Fibroblast of skin of back (primary cell): ENCODE data around the gene TREML2. TPM values are rescaled to one million over a fixed set of nuclear protein-coding genes. Genes with fewer than 3 reads are reported as not detected.
"Not testable (repeated sequence)": the region's sequence is repeated elsewhere in the genome, so short reads cannot be mapped to it uniquely, and the experiment has no call there.

Experiments
- DNase-seq: peaks from one replicate; pipeline ENCODE4 v3.0.0-alpha.2; 2013
- polyA plus RNA-seq, 2 experiments: library from polyadenylated mRNA; unstranded; fragments of 120-200 nt; gene quantifications; one replicate each; pipeline ENCODE4 v1.2.1, GENCODE V29; 2013; ENCODE audit not compliant: insufficient read length in 2 of 2

TREML2 gene, protein sequence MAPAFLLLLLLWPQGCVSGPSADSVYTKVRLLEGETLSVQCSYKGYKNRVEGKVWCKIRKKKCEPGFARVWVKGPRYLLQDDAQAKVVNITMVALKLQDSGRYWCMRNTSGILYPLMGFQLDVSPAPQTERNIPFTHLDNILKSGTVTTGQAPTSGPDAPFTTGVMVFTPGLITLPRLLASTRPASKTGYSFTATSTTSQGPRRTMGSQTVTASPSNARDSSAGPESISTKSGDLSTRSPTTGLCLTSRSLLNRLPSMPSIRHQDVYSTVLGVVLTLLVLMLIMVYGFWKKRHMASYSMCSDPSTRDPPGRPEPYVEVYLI
- not detected for polyA plus RNA-seq (2013, experiment 1 of 2; ENCODE audit: insufficient read length)
- not detected for polyA plus RNA-seq (2013, experiment 2 of 2; ENCODE audit: insufficient read length)

DNA sequence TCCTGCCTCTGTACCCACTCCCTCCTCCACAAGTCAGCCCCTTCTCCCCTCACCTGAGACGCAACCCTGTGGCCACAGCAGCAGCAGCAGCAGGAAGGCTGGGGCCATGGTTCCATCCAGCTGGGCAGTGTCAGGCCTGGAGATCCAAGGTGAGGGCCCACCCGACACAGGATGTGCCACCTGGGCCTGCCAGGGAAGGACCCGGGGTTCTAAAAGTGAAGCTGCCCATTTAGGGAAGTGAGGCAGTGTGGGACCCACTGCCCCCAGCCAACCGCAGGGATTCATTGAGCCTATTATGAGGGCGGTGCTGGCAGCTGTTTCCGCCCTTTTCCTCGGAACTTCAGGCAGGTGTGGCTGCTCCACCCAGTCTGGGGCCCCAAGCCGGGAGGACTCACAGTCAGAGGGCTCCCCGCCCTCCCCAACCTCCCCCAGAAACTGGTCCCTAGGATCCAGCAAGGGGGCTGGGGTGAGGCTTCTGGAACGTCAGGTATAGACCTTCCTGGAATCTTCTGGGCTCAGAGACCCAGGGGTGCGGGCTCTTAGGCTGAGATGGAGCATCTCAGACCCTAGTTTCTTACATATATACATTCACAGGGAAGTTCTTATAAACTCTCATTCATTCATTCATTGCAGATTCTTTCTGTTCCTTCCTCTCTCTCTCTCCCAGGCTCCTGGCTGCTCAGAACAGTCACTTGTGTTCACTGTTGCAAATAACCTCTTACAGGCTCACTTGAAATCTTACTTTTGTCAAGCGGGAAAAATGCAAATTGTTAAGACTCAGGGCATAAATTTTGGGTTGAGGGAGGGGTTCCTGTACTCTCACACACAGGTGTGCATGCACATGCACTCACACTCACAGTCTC, at the start of gene TREML2:
TSS of gene TREML2 (minus strand) at position 249 of the 863 bp plus-strand sequence. CDS start at position 108, 141 bp downstream.
- DNase-seq: no peak

DNA sequence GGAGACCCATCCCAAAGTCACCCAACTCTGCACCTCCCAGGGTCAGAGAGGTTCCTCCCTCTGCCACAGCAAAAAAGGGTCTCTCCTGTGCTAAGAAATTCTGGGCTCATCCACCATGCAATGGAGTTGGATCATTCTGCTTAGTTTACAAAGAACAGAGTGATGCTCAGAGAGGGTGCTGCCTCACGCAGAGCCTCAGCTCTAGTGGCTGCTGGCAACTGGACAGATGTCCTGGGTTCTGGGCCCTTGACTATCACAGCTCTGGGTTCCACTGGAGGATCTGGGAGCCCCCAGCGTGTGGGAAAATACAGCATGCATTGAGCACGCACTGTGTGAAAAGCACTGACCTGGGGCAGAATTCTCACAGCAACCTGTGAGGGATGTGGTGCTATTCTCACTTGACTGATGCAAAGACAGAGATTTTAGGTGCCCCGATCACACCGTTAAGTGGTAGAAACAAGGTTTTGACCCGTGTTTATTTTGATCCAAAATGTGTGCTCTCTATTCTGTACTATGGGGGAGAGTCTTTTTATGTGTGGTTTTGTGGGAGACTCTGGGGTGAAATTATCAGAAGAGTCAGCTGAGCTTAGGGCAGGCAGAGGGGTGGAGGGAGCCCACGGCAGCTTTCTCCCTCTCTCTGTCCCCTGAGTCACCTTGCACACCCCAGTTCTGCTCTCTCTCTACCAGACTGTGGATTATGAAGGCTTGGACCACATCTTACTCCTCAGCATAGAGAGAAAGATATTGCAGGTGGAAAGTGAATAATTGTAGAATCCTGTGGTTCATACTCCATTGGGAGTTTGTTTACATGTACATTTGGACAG, 47.1 kb upstream of the TREML2 start:
- no peak for DNase-seq

DNA sequence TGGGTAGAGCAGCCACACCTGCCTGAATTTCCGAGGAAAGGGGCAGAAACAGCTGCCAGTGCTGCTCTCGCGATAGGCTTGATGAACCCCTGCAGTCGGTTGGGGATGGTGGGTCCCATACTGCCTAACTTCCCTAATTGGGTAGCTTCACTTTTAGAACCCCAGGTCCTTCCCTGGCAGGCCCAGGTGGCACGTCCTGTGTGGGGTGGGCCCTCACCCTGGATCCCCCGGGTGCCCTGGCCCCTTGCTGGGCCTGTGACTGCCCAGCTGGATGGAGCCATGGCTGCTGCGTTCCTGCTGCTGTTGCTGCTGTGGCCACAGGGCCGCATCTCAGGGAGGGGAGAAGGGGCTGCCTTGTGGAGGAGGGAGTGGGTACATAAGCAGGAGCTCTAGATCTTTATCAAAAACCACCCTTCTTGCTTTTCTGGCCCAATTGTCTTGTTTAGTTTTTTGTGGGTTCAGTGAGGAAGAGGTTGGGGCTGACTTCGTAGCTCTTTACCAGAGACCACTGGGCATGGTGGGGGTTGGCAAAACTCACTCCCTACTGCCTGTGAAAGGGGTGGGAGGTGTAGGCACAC, 46.4 kb upstream of the TREML2 start:
- no peak for DNase-seq

DNA sequence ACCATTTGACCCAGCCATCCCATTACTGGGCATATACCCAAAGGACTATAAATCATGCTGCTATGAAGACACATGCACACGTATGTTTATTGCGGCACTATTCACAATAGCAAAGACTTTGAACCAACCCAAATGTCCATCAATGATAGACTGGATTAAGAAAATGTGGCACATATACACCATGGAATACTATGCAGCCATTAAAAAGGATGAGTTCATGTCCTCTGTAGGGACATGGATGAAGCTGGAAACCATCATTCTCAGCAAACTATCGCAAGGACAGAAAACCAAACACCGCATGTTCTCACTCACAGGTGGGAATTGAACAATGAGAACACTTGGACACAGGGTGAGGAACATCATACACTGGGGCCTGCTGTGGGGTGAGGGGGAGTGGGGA, 45.6 kb upstream of the TREML2 start:
- DNase-seq: not testable (repeated sequence)

DNA sequence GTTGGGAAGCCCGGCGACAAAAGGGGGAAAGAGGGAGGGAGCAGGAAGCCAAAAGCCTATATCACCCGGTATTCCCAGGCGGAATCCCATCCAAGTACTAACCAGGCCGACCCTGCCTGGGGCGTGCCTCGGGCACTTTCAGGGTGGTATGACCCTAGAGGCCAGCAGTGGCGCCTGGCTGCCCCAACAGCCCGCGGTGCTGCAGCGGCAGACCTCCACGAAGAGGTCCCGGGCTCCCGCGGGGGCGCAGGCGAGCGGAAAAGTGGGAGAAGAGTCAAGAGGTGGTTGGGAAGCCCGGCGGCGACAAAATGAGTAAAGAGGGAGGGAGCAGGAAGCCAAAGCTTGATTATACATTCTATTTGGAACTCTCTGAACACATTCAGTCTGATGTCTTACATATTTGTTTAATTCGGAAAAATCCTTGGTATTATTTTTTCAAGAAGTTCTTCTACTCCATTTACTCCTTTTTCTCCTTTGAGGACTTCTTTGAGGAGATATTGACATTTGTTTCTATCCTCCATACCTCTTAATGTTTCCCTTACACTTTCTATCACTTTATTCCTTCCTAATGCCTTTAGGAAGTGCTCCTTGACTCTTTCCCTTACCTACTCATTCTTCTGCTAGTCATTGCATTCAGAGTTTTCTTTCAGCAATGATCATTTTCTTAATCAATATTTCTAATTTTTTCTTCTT, 38.7 kb upstream of the TREML2 start:
- DNase-seq: no peak

DNA sequence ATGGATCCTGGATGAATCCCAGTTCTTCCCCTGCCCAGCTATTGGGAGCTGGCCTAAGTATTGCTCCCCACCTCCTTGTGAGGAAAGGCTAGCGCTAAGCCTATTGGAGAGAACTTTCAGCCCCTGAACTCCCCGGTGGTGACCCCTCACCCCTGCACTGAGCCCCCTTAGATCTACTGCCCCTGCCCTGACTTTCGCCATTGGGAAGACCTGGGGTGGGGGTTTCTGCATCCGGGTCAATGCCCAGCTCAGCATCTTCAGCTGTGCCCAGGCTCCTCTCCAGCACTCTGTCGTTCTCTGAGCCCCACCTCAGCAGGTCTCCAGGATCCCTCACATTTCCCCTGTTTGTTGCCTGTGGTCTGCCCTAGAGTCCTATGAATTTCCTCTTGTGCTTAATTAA, 36.2 kb upstream of the TREML2 start:
- no peak for DNase-seq

DNA sequence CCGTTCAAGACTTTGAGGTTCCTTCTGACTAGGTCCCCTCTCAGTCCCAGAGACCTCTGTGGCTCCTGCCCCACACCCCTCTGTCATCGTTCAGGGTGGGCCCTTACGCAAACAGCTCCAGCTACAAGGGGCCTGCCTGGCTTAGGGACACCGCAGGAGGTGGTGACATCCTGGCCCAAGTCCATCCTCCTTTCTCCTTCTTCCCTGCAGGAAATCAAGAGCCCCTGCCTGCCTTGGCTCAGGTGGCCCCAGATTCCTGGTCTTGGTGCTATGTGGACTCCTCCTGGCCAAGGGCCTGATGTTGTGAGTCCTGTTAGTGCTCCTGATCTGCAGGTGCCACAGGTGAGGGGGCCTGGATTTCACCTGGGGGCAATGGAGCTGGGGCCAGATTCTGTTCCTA, 35.3 kb upstream of the TREML2 start:
- DNase-seq: no peak

DNA sequence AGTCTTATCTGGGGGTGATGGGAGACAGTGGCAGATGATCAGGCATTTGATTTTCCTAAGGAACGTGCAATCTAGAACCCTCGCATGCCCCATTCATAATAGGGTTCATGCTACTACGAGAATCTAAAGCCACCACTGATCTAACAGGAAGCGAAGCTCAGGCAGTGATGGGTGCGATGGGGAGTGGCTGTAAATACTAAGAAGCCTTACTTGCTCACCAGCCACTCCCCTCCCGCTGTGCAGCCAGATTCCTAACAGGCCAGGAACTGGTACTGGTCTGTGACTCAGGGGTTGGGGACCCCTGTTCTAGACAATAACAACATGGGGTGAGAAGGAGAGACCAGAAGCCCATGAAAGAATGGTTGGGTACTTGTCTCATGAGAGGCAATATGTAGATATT, 31.7 kb upstream of the TREML2 start:
- DNase-seq: no peak

DNA sequence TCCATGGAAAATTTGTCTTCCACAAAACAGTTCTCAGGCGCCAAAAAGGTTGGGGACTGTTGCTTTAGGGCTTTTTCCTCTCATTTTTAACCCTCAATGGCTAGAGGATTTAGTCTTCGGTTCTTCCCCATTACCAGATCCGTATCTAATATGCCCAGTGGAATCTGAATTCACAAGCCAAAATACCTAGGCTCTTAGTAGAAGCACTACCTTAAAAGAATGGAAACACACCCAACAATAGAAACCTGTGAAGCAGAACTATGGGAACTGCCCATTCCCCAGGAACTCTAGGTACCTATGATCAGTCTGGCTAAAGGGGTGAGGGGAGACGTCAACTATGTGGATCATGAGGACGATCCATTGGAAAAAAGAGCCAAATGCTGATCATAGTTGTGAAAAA, 30.3 kb upstream of the TREML2 start:
- DNase-seq: no peak

DNA sequence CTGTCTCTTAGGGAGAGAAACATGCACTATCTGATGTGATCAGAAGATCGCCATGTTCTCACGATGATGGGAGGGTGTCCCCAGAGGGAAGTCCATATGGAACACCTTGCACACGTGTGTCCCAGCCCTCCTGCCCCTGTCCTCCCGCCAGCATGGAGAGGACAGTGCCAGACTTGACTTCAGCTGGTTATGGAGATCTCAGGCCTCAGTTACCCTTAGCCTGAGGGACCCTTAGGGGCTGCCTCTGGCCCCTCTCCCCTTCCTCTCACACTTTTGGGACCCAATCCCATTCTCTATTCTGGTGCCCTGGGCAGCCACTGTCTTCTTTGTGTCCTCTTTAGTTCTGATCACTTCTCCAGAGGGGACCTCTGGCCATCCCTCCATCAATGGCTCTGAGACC, 28.8 kb upstream of the TREML2 start:
- no peak for DNase-seq

DNA sequence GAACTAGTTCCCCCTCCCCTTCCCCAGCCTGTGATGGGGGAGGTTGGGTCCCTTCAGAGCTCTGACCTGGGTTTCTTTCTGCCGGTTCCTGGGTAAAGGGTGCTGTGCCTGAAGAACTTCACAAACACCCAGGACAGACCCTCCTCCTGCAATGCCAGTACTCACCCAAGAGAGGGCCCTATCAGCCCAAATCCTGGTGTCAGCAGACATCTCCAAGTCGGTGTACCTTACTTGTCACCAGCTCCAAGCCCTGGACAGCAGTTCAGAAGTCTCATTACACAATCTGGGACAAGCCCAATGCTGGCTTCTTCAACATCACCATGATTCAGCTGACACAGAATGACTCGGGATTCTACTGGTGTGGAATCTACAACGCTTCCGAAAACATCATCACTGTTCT, 27.7 kb upstream of the TREML2 start:
- DNase-seq: no peak

DNA sequence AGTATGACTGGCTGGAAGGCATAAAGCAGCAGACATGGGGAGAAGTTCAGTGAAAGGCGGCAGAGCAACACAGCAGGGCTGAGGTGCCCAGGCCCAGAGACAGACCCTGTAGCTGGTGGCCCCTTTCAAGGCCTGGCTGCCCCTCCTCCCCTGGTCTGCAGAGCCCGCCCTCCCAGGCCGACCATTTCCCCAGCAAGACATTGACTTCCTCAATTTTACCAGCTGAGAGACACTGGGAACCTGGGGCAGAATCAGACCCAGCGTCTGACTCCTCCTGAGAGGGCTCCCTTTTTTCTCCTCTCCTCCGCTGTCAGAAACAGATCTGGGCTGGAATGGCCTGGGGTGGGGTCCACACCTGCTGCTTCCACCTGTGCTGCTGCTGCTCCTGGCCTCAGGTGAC, 27.1 kb upstream of the TREML2 start, which contains the start of gene TREML4:
TSS of gene TREML4 (plus strand) at position 254 of the 400 bp plus-strand sequence. CDS start at position 333, 79 bp downstream.
- DNase-seq: no peak

DNA sequence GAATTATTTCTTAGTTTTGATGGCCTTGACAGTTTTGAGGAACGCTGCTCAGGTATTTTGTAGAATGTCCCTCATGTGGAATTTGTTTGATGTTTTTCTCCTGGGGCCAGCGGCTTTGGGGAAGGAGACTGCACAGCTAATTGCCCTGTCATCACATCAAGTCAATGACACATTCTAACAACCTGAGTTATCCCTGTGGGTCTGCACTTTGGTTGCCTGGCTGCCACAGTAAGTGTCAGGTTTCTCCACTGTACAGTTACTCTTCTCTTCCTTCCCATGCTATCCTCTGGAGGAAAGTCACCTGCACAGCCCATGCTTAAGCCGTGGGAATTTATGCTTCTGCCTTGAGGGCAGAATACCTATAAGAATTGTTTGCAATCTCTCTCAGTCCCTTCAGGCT, 25.8 kb upstream of the TREML2 start:
- DNase-seq: no peak

DNA sequence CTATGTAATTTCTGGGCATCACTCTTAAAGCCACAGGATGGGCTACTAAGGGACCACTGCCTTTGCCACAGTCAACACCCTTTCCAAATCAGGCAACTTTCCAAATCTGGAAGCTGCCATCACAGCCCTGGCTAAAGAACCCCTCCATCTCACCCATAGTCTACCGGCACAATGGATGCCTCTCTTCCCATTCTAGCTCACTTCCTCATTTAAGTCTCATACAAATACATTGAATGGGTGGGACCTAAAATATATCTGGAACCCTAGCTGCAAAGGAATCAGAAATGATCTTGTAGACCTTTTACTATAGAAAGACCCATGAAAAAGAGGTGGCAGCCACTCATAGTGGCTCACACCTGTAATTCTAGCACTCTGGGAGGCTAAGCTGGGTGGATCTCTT, 23.9 kb upstream of the TREML2 start:
- no peak for DNase-seq

DNA sequence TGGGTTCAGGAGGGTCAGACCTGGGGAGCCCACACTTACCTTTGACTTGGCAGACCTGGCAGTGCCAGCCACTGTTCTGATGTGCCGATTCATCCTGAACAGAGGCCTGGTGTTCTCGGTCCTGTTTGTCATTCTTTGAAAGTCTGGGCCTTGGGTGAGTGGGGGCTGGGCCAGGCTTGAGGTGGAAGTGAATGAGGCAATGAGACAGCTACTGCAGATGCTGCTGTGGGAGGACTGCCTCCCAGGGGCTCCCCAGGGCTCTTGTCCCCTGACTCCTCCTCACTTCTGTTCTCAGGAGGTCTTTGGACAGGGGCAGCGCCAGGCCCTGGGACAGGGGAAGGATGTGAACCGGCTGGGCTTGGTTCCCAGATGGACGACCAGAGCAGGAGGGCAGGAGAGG, 21.6 kb upstream of the TREML2 start:
- DNase-seq: no peak

DNA sequence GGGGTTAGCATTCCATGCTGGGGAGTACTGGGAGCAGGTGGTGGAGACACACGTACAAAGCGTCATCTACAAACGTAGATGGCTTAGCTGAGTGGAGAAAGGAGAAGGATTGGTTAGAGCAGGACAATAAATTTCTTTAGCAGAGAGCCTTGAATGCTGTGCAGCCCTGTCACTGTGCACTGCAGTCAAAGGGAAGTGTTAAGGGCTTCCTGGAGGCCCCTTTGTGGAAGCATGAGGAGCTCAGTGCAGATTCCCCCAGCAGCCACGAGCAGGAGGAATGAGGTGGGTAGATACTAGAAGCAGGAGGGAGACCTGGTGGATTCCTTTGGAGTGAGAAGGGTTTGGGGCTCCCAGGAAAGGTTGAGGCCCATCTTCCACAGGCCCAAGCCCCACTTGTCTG, 21.1 kb upstream of the TREML2 start:
- DNase-seq: no peak

DNA sequence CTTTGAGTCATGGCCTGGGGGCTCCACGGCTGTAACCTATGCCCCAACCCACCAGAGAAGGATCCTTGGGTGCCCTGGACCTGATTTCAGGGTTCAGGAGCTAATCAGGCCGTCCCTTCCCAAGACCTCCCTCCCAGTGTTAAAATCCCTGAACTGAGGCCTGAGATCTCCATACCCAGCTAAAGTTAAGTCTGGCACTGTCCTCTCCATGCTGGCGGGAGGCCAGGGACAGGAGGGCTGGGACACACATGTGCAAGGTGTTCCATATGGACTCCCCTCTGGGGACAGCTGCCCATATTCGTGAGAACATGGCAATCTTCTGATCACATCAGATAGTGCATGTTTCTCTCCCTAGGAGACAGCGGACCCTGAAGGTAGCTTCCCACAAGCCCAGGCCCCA, 15.7 kb upstream of the TREML2 start:
- DNase-seq: no peak

DNA sequence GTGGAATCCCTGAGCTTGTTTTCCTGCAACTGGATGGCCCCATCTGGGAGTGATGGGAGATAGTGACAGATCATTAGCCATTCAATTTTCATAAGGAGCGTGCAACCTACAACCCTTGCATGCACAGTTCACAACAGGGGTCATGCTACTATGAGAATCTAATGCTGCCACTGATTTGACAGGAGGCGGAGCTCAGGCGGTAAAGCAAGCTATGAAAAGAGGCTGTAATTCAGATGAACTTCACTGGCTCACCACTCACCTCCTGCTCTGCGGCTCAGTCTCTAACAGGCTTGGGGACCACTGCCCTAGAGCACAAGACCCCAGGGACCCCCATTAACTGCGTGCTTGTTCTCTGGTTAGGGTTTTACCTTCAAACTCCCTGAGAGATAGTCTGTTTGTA, 14.8 kb upstream of the TREML2 start:
- DNase-seq: no peak

DNA sequence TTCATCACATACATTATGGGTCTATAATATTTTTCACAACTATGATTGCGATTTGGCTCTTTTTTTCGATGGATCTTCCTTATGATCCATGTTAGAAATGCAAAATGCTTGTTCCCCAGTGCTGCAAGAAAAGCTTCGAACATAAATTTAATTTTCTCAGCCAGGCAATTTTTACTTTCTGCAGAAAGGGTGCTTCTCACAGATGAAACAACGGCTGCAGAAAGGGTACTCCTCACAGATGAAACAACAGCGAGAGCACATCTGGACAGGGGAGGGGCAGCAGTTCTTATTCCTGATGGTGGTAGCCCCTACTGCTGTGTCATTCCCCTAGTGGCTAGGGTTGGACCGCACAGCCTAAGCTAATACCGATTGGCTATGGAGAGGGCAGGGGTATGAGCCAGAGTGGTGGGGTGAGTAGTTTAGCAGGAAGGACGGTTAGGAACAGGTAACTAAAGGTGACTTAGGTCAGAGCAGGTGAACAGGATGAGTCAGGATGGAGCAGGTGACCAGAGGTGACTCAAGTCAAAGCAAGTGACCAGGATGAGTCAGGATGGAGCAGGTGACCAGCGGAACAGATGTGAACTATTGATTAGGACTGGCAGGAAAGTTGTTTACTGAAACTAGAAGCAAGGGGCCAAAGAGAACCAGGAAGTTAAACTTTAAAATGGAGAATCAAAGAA, 13.8 kb upstream of the TREML2 start:
- DNase-seq: no peak

DNA sequence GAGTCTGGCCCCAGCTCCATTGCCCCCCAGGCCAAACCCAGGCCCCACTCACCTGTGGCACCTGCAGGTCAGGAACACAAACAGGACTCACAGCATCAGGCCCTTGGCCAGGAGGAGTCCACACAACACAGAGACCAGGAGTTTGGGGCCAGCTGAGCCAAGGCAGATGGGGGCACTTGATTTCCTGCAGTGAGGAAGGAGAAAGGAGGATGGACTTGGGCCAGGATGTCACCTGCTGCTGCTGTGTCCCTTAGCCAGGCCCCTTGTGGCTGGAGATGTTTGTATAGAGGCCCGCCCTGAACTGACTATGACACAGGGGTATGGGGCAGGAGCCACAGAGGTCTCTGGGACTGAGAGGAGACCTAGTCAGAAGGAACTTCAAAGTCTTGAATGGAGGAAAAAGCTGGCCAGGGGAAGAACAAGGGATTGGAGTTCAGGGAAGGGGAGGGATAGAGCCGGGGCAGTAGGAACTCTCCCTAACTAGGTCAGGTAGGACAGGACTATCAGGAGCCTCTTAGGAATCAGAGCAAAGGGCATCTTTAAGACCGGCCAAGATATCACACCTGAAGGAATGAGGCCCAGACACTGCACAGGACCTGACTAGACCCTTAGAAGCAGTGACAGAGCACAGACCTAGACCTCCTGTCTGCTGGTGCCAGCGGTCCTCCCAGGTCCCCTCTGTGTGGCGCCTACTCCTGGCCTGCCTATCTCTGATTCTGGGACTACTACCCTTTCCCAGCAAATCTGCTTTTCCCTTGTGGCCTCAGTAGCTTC, 8.8 kb upstream of the TREML2 start:
- no peak for DNase-seq
